Caco-2 (cell line): ENCODE data around the gene CRACR2A. TPM values are rescaled to one million over a fixed set of nuclear protein-coding genes. Genes with fewer than 3 reads are reported as not detected.

ENCODE experiments used
- BruUV-seq: library from RNA; stranded (reverse); fragments of 400-500 nt; replicated peaks from 2 replicates; lab custom pipeline; 2021; lab: Mats Ljungman, UMichigan
- CTCF ChIA-PET: fragments of 300-600 bp; sonication (Branson Sonifier 250); formaldehyde crosslinking; loops from one replicate; lab custom pipeline; 2022; ENCODE audit warnings: antibody characterized with exemption; lab: Charles Lee
- POLR2A ChIA-PET: fragments of 300-600 bp; sonication (Branson Sonifier 250); formaldehyde crosslinking; loops from one replicate; lab custom pipeline; 2022; ENCODE audit warnings: antibody characterized with exemption; lab: Charles Lee
- DNase-seq, 2 experiments: peaks; one replicate each; pipeline versions ENCODE4 v3.0.0 to v3.0.0-alpha.2; 2020 to 2022
- H3K27me3 ChIP-seq: replicated peaks from 2 replicates; pipeline ENCODE4 v1.6.0; 2011; ENCODE audit warnings: low read length; ENCODE audit not compliant: control insufficient read depth, insufficient read depth
- H3K36me3 ChIP-seq: 2 replicates; pipeline ENCODE4 v1.5.1; 2011; ENCODE audit warnings: low read length; ENCODE audit not compliant: control insufficient read depth, insufficient read depth
- H3K4me1 ChIP-seq: fragments of 250-450 bp; sonication (Bioruptor Pico); 2 replicates; pipeline ENCODE4 v1.5.1; 2020; ENCODE audit warnings: mild to moderate bottlenecking
- H3K4me3 ChIP-seq: 2 replicates; pipeline ENCODE4 v1.5.1; 2011; ENCODE audit warnings: low read depth, mild to moderate bottlenecking, control low read depth, low read length
- H3K9me3 ChIP-seq: fragments of 250-450 bp; sonication (Bioruptor Pico); 2 replicates; pipeline ENCODE4 v1.5.1; 2020; ENCODE audit warnings: mild to moderate bottlenecking, moderate library complexity
- H3K27ac Mint-ChIP-seq: one replicate; pipeline ENCODE4 v1.8.0; 2022; ENCODE audit warnings: mixed read lengths; ENCODE audit not compliant: unreplicated experiment
- H3K27me3 Mint-ChIP-seq: one replicate; pipeline ENCODE4 v1.8.0; 2022; ENCODE audit warnings: mixed read lengths; ENCODE audit not compliant: insufficient read depth, unreplicated experiment
- H3K36me3 Mint-ChIP-seq: one replicate; pipeline ENCODE4 v1.8.0; 2022; ENCODE audit warnings: mild to moderate bottlenecking, mixed read lengths; ENCODE audit not compliant: insufficient read depth, unreplicated experiment
- H3K4me1 Mint-ChIP-seq: one replicate; pipeline ENCODE4 v1.8.0; 2022; ENCODE audit warnings: low read depth, mixed read lengths; ENCODE audit not compliant: unreplicated experiment
- H3K4me3 Mint-ChIP-seq: one replicate; pipeline ENCODE4 v1.8.0; 2022; ENCODE audit warnings: mild to moderate bottlenecking, moderate library complexity, mixed read lengths; ENCODE audit not compliant: unreplicated experiment
- H3K9me3 Mint-ChIP-seq: one replicate; pipeline ENCODE4 v1.8.0; 2022; ENCODE audit warnings: mixed read lengths; ENCODE audit not compliant: unreplicated experiment
- intact Hi-C: fragments of 100-400 bp; cut with micrococcal nuclease; formaldehyde crosslinking; loops from one replicate; pipeline ENCODE4 v1.10.0; 2022; ENCODE audit not compliant: unreplicated experiment
- total RNA-seq: library from RNA; stranded (reverse); gene quantifications from 2 replicates; pipeline ENCODE4 v1.2.3, GENCODE V29; 2022
- TF ChIP-seq, protein P1 (sequence below), 2 experiments: fragments of 200-600 bp in 1 of 2; IDR thresholded peaks; 1 replicate in 1 of 2; 2 replicates in 1 of 2; pipeline versions ENCODE4 v1.5.1 to v1.8.0; 2011 to 2022; ENCODE audit warnings: antibody characterized with exemption in 1 of 2, control low read depth in 1 of 2, inconsistent platforms in 1 of 2, low read depth in 1 of 2, low read length in 1 of 2, mild to moderate bottlenecking in 1 of 2, moderate library complexity in 1 of 2; ENCODE audit not compliant: insufficient read depth in 1 of 2, severe bottlenecking in 1 of 2, unreplicated experiment in 1 of 2

CRACR2A gene
- total RNA-seq, 1 experiment from 2014 or later, result 16.5 TPM

DNA sequence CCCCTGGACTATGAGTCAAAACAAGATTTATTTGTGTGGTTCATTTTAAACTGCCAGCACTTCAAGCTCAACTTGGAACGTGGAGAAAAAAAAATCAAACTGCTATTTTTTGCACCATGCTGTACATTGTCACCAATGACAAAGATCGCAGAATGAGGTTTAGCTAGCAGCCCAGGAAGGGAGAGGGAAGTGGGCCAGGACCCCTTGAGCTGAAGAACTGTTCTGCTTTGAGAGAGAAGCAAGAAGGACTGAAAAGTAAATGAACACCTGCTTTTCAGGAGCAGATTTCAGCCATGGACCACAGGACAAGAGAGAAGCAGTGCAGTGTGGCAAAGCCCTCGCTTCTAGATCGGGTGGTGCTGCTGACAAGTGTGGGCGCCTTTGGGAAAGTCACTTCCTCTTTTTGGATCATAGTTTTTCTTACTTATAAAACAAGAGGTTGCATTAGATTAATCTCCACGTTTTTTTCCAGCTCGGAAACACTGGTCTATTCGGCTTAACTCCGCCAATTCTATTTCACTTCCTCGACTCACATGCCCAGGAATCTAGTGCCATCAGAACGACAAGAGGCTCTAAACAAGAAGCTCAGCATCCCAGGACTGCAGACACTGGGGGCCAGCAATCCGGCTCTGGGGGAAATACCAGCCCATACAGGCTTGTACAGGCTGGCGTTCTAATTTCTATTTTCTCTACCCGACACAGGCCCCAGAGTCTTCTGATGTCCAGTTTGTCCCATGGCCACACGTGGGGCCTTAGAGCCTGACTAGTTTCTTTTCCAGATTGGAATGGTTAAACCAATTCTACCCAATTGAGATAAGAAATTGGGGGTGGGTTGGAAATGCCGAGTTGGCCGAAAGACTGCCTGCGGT is 129.9 kb downstream of the CRACR2A start:
- no peak overlapping the region for H3K4me3 Mint-ChIP-seq
- H3K9me3 ChIP-seq, result no peaks in the 10 kb centered on the region
- H3K36me3 Mint-ChIP-seq, result no peaks in the 10 kb centered on the region
- H3K27me3 ChIP-seq, result no peaks in the 10 kb centered on the region
- intact Hi-C loops, result no loop called here
- ChIA-PET POLR2A (interaction anchor here (0.6 kb wide), 1 partner anchor 408 kb away, joined by 3 read pairs; no protein-coding TSS in a partner anchor), CTCF (no interaction called here)
- H3K36me3 ChIP-seq, result no peaks in the 10 kb centered on the region
- H3K4me3 ChIP-seq, result no peak overlapping the region
- H3K4me1 Mint-ChIP-seq, result no peaks in the 10 kb centered on the region
- TF ChIP-seq, protein P1, sequence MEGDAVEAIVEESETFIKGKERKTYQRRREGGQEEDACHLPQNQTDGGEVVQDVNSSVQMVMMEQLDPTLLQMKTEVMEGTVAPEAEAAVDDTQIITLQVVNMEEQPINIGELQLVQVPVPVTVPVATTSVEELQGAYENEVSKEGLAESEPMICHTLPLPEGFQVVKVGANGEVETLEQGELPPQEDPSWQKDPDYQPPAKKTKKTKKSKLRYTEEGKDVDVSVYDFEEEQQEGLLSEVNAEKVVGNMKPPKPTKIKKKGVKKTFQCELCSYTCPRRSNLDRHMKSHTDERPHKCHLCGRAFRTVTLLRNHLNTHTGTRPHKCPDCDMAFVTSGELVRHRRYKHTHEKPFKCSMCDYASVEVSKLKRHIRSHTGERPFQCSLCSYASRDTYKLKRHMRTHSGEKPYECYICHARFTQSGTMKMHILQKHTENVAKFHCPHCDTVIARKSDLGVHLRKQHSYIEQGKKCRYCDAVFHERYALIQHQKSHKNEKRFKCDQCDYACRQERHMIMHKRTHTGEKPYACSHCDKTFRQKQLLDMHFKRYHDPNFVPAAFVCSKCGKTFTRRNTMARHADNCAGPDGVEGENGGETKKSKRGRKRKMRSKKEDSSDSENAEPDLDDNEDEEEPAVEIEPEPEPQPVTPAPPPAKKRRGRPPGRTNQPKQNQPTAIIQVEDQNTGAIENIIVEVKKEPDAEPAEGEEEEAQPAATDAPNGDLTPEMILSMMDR (IDR thresholded peaks at IDR 0.05; ENCODE audit: insufficient read depth in 1 of 2, low read depth in 1 of 2, low read length in 1 of 2, severe bottlenecking in 1 of 2, unreplicated experiment in 1 of 2), result no peak
- no peaks in the 10 kb centered on the region for H3K27me3 Mint-ChIP-seq
- no peak overlapping the region for H3K27ac Mint-ChIP-seq
- no peaks in the 10 kb centered on the region for H3K9me3 Mint-ChIP-seq
- BruUV-seq, result no TSS peak
- H3K4me1 ChIP-seq, result no peaks in the 10 kb centered on the region
- no peak for DNase-seq

DNA sequence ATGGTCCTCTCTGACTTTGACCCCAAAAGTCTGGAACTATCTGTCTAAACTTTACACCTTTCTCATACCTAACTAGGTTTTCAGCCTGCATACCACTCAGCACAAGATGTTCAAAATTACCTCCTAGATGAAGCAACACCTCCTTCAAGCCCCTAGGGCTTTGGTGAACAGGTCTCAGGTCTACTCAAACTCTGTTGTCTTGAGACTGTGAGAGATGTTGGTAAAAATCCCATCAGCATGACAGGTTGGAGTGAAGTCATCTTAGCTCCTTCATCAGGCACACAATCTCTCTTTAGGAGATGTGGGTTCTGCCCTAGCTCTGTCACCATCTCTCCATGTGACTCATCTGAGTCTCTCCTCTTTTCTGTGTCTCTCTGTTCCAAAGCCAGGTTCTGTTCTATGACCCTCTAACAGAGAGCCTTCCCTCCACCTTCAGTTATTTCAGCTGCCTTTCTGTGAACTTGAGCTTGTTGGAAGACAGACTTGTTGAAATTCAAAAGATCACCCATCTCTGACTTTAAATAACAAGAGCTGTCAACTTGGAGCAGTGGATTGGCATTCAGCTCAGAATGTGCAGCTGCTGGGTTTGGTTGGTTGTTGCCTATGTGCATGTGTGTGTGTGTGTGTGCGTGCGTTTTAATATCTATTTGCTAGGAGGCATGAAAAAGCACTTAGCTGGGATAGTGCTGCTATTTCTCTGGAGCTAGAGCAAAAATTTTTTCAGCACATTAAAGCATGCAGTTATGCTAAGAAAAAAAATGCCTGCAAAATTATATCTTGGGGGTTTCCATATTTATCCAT is 130.7 kb downstream of the CRACR2A start:
- no TSS peak for BruUV-seq
- H3K4me3 Mint-ChIP-seq, result no peak overlapping the region
- no peaks in the 10 kb centered on the region for H3K4me1 Mint-ChIP-seq
- no peak overlapping the region for H3K27ac Mint-ChIP-seq
- ChIA-PET POLR2A (interaction anchor here (0.6 kb wide), 1 partner anchor 409 kb away, joined by 3 read pairs; no protein-coding TSS in a partner anchor), CTCF (no interaction called here)
- no peaks in the 10 kb centered on the region for H3K36me3 Mint-ChIP-seq
- DNase-seq, result no peak
- H3K4me1 ChIP-seq, result no peaks in the 10 kb centered on the region
- H3K36me3 ChIP-seq, result no peaks in the 10 kb centered on the region
- H3K27me3 ChIP-seq, result no peaks in the 10 kb centered on the region
- no peaks in the 10 kb centered on the region for H3K9me3 ChIP-seq
- H3K27me3 Mint-ChIP-seq, result no peaks in the 10 kb centered on the region
- H3K9me3 Mint-ChIP-seq, result no peaks in the 10 kb centered on the region
- H3K4me3 ChIP-seq, result no peak overlapping the region
- intact Hi-C loops, result no loop called here
- TF ChIP-seq, protein P1 (IDR thresholded peaks at IDR 0.05; ENCODE audit: insufficient read depth in 1 of 2, low read depth in 1 of 2, low read length in 1 of 2, severe bottlenecking in 1 of 2, unreplicated experiment in 1 of 2), result no peak

DNA sequence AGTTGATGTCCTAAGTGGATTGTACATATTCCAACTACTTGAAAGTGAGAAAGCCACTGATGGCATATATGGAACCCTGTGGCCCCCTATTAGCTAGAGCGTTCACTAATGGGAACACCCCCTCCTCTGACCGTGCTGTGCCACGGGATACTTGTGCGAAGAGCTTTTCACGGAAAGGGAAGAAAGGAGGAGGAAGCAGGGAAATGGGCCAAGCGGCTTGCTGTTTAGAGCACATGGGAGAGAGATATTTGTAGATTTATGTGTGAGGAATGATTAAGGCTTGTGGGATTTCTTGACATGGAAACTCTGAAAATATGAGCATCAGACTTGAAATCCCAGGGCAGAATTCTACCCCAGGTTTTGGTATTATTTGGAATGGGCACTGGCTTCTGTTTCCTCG is 132.1 kb downstream of the CRACR2A start:
- H3K9me3 ChIP-seq, result no peaks in the 10 kb centered on the region
- ChIA-PET POLR2A (no interaction called here), CTCF (no interaction called here)
- no peak overlapping the region for H3K27ac Mint-ChIP-seq
- BruUV-seq, result no TSS peak
- H3K4me1 ChIP-seq, result no peaks in the 10 kb centered on the region
- no peak overlapping the region for H3K4me3 Mint-ChIP-seq
- DNase-seq, result no peak
- H3K9me3 Mint-ChIP-seq, result no peaks in the 10 kb centered on the region
- intact Hi-C loops, result no loop called here
- H3K4me3 ChIP-seq, result no peak overlapping the region
- H3K36me3 Mint-ChIP-seq, result no peaks in the 10 kb centered on the region
- no peaks in the 10 kb centered on the region for H3K4me1 Mint-ChIP-seq
- no peaks in the 10 kb centered on the region for H3K27me3 Mint-ChIP-seq
- H3K36me3 ChIP-seq, result no peaks in the 10 kb centered on the region
- TF ChIP-seq, protein P1 (IDR thresholded peaks at IDR 0.05; ENCODE audit: insufficient read depth in 1 of 2, low read depth in 1 of 2, low read length in 1 of 2, severe bottlenecking in 1 of 2, unreplicated experiment in 1 of 2), result no peak
- H3K27me3 ChIP-seq, result no peaks in the 10 kb centered on the region
